ENCODE measurements around the gene KCMF1.

KCMF1 gene

GRCh38 chr2:85012855-85013254 lies 41.9 kb downstream of the KCMF1 start:
- no peaks in the 10 kb centered on the region for H3K9me3 ChIP-seq
- TF ChIP-seq, protein P1, sequence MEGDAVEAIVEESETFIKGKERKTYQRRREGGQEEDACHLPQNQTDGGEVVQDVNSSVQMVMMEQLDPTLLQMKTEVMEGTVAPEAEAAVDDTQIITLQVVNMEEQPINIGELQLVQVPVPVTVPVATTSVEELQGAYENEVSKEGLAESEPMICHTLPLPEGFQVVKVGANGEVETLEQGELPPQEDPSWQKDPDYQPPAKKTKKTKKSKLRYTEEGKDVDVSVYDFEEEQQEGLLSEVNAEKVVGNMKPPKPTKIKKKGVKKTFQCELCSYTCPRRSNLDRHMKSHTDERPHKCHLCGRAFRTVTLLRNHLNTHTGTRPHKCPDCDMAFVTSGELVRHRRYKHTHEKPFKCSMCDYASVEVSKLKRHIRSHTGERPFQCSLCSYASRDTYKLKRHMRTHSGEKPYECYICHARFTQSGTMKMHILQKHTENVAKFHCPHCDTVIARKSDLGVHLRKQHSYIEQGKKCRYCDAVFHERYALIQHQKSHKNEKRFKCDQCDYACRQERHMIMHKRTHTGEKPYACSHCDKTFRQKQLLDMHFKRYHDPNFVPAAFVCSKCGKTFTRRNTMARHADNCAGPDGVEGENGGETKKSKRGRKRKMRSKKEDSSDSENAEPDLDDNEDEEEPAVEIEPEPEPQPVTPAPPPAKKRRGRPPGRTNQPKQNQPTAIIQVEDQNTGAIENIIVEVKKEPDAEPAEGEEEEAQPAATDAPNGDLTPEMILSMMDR (IDR thresholded peaks at IDR 0.05): no peak
- peak overlapping the region; percentile 42 for H3K27ac ChIP-seq
- no peak overlapping the region for H3K4me3 ChIP-seq (ENCODE audit: low read depth in 1 of 2, low read length in 1 of 2)
- no peaks in the 10 kb centered on the region for H3K36me3 ChIP-seq
- peaks cover 29 to 43% of the 10 kb centered on the region in 2 experiments for H3K4me1 ChIP-seq (ENCODE audit: control insufficient read depth in 1 of 2, insufficient read depth in 1 of 2, low read depth in 1 of 2, low read length in 1 of 2)
- H3K27me3 ChIP-seq: no peaks in the 10 kb centered on the region

- TF ChIP-seq, protein P1 (IDR thresholded peaks at IDR 0.05): no peak
- Histone ChIP-seq H3K27ac (peak overlapping the region; percentile 41), H3K4me1 (ENCODE audit: control insufficient read depth in 1 of 2, insufficient read depth in 1 of 2, low read depth in 1 of 2, low read length in 1 of 2) (peaks cover 15 to 28% of the 10 kb centered on the region in 2 experiments)
Observed at GRCh38 chr2:85015653-85016360, 44.8 kb downstream of the KCMF1 start.

GRCh38 chr2:85016446-85016845 lies 45.5 kb downstream of the KCMF1 start:
- TF ChIP-seq, protein P1 (IDR thresholded peaks at IDR 0.05): no peak
- no peaks in the 10 kb centered on the region for H3K9me3 ChIP-seq
- H3K27me3 ChIP-seq: no peaks in the 10 kb centered on the region
- peaks cover 15 to 28% of the 10 kb centered on the region in 2 experiments for H3K4me1 ChIP-seq (ENCODE audit: control insufficient read depth in 1 of 2, insufficient read depth in 1 of 2, low read depth in 1 of 2, low read length in 1 of 2)
- H3K36me3 ChIP-seq: no peaks in the 10 kb centered on the region
- H3K4me3 ChIP-seq (ENCODE audit: low read depth in 1 of 2, low read length in 1 of 2): no peak overlapping the region
- H3K27ac ChIP-seq: no peak overlapping the region

More at GRCh38 chr2:85015653-85016360, 44.8 kb downstream of the KCMF1 start:
- Histone ChIP-seq H3K36me3 (no peaks in the 10 kb centered on the region), H3K27me3 (no peaks in the 10 kb centered on the region), H3K9me3 (no peaks in the 10 kb centered on the region), H3K4me3 (ENCODE audit: low read depth in 1 of 2, low read length in 1 of 2) (no peak overlapping the region)

GRCh38 chr2:85017411-85018048 lies 46.6 kb downstream of the KCMF1 start:
- TF ChIP-seq, protein P1 (IDR thresholded peaks at IDR 0.05): no peak
- H3K9me3 ChIP-seq: no peaks in the 10 kb centered on the region
- H3K27me3 ChIP-seq: no peaks in the 10 kb centered on the region
- H3K27ac ChIP-seq: no peak overlapping the region
- H3K36me3 ChIP-seq: no peaks in the 10 kb centered on the region
- H3K4me1 ChIP-seq (ENCODE audit: control insufficient read depth in 1 of 2, insufficient read depth in 1 of 2, low read depth in 1 of 2, low read length in 1 of 2): peaks cover 12 to 23% of the 10 kb centered on the region in 2 experiments
- H3K4me3 ChIP-seq (ENCODE audit: low read depth in 1 of 2, low read length in 1 of 2): no peak overlapping the region

GRCh38 chr2:85018049-85018447 lies 47.1 kb downstream of the KCMF1 start:
- TF ChIP-seq, protein P1 (IDR thresholded peaks at IDR 0.05): no peak
- H3K4me1 ChIP-seq (ENCODE audit: control insufficient read depth in 1 of 2, insufficient read depth in 1 of 2, low read depth in 1 of 2, low read length in 1 of 2): peaks cover 7 to 18% of the 10 kb centered on the region in 2 experiments
- no peaks in the 10 kb centered on the region for H3K36me3 ChIP-seq
- no peak overlapping the region for H3K27ac ChIP-seq
- H3K9me3 ChIP-seq: no peaks in the 10 kb centered on the region
- no peaks in the 10 kb centered on the region for H3K27me3 ChIP-seq
- H3K4me3 ChIP-seq (ENCODE audit: low read depth in 1 of 2, low read length in 1 of 2): no peak overlapping the region

All from neutrophil (primary cell).